Endothelial cell (in vitro differentiated cells): ENCODE data around the gene CELF5. TPM values are rescaled to one million over a fixed set of nuclear protein-coding genes. Genes with fewer than 3 reads are reported as not detected.

ENCODE experiments used
- DNase-seq: peaks from one replicate; pipeline ENCODE4 v3.0.0; 2021; ENCODE audit warnings: low spot score
- H3K27ac Mint-ChIP-seq: one replicate; pipeline ENCODE4 v1.8.0; 2021; ENCODE audit warnings: mixed read lengths, inconsistent platforms; ENCODE audit not compliant: unreplicated experiment
- H3K27me3 Mint-ChIP-seq: one replicate; pipeline ENCODE4 v1.8.0; 2021; ENCODE audit warnings: mild to moderate bottlenecking, moderate library complexity, mixed read lengths, inconsistent platforms; ENCODE audit not compliant: unreplicated experiment
- H3K36me3 Mint-ChIP-seq: one replicate; pipeline ENCODE4 v1.8.0; 2021; ENCODE audit warnings: mild to moderate bottlenecking, low read depth, mixed read lengths, inconsistent platforms; ENCODE audit not compliant: unreplicated experiment
- H3K4me1 Mint-ChIP-seq: one replicate; pipeline ENCODE4 v1.8.0; 2021; ENCODE audit warnings: mild to moderate bottlenecking, mixed read lengths, inconsistent platforms; ENCODE audit not compliant: unreplicated experiment
- H3K4me3 Mint-ChIP-seq: one replicate; pipeline ENCODE4 v1.8.0; 2021; ENCODE audit warnings: mild to moderate bottlenecking, mixed read lengths, inconsistent platforms; ENCODE audit not compliant: unreplicated experiment
- H3K9me3 Mint-ChIP-seq: one replicate; pipeline ENCODE4 v1.8.0; 2021; ENCODE audit warnings: mixed read lengths, inconsistent platforms; ENCODE audit not compliant: unreplicated experiment
- total RNA-seq: library from RNA; stranded (reverse); fragmentation: NEBNext Ultra II Directional; extraction: Animal tissue kit (Norgen Biotek cat#: 25700); gene quantifications from one replicate; pipeline ENCODE4 v1.2.1, GENCODE V29; 2021; ENCODE audit not compliant: unreplicated experiment
- TF ChIP-seq, protein P1 (sequence below): fragments of 200-600 bp; sonication (generic); IDR thresholded peaks from one replicate; pipeline ENCODE4 v1.5.0; 2021; ENCODE audit warnings: antibody characterized with exemption; ENCODE audit not compliant: unreplicated experiment

The CELF5 gene
- total RNA-seq, 1 donor from 2014 or later = 0.38 TPM

DNA sequence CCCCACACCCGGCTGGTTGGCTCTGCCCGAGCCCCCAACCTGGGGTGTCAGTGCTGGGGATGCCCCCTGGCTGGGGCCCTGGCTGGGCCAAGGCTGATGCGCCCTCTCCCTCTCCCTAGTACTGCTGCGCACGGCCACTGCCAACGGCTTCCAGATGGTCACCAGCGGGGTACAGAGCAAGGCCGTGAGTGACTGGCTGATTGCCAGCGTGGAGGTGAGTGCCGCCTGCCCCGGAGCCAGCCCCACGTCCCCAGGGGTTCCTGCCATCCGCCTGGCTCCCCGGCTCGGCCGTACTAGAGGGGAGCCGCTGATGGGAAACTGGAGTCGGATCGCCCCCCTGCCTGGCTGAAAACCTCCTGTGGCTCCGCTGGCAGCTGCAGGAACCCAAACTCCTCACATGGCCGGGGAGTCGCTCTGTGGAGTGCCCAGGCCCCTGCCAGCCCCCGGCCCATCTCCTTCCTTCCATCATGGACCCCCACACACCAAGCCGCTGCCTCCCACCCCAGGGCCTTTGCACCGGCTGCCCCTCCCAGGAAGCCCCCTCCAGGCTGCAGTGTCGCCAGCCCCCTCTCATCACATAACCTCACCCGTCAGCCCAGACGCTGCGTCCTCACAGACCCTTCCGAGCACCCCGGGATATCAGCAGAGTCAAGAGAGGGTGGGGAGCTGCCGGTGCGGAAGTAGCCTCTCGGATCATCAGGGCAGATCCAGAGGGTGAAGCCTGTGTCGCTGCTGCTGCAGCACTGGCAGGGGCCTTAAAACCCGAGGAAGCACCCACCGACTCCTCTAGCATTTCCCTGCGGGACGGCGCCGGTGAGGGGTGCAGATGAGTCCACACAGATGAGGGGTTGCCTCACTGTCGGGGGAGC lies 28.2 kb upstream of the CELF5 start:
- Mint-ChIP-seq H3K27me3 (peaks cover 2% of the 10 kb centered on the region), H3K36me3 (peaks cover 10% of the 10 kb centered on the region), H3K4me1 (no peaks in the 10 kb centered on the region), H3K27ac (no peak overlapping the region), H3K9me3 (no peaks in the 10 kb centered on the region), H3K4me3 (no peak overlapping the region)
- no peak for DNase-seq
- TF ChIP-seq, protein P1, sequence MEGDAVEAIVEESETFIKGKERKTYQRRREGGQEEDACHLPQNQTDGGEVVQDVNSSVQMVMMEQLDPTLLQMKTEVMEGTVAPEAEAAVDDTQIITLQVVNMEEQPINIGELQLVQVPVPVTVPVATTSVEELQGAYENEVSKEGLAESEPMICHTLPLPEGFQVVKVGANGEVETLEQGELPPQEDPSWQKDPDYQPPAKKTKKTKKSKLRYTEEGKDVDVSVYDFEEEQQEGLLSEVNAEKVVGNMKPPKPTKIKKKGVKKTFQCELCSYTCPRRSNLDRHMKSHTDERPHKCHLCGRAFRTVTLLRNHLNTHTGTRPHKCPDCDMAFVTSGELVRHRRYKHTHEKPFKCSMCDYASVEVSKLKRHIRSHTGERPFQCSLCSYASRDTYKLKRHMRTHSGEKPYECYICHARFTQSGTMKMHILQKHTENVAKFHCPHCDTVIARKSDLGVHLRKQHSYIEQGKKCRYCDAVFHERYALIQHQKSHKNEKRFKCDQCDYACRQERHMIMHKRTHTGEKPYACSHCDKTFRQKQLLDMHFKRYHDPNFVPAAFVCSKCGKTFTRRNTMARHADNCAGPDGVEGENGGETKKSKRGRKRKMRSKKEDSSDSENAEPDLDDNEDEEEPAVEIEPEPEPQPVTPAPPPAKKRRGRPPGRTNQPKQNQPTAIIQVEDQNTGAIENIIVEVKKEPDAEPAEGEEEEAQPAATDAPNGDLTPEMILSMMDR = no peak

DNA sequence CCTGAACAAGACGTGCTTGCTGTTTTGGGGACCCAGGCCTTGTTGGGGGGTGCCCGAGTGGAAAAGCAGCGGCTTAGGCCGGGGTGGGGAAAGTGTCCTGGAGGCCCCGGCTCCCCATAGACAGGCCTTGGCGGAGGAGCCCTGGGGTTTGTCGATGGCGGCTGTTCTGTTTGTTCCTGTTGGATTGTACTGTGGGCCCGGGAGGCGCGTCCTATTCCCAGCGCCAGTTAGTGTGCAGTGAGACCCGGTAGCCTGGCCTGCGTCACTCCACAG lies 27.6 kb upstream of the CELF5 start:
- H3K36me3 Mint-ChIP-seq = peaks cover 6% of the 10 kb centered on the region
- no peaks in the 10 kb centered on the region for H3K9me3 Mint-ChIP-seq
- TF ChIP-seq, protein P1 = no peak
- peaks cover 2% of the 10 kb centered on the region for H3K27me3 Mint-ChIP-seq
- no peak for DNase-seq
- no peaks in the 10 kb centered on the region for H3K4me1 Mint-ChIP-seq
- H3K27ac Mint-ChIP-seq = no peak overlapping the region
- H3K4me3 Mint-ChIP-seq = no peak overlapping the region

DNA sequence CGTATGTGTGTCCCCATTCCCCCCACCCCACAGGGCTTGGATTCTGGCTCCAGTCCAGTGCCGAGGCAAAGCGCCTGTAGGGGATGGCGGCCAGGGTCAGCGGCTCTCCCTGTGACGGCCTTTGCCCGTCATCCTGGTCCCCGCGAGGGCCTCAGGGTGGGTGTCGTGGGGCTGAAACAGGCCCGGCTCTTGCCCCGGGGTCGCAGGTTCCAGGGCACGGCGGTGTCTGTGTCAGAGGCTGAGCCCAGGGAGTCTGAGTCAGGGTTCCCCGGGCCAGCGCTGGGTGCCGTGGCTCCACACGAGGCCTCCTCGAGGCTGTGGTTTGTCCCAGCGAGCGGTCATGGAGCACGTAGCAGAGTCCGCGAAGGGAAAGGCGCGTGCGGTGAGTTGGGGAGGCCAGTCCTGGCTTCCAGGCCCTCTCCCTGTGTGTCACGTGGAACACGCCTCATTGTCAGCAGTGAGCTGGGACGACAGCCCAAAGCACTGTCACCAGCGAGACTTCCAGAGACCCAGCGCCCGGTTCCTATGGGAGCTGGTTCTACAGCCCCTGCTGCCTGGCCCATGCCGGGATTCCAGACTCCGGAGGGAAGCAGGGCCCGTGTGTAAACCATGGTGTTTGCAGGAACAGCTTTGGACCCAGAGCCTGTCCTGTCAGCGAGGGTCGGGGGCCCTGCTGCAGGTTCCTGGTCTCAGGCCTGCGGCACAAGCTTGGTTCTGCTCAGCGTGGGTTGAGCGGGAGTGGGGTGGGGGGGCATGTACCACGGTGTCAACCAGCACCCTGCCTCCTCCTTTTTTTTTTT lies 25.4 kb upstream of the CELF5 start:
- TF ChIP-seq, protein P1 = no peak
- Mint-ChIP-seq H3K4me1 (no peaks in the 10 kb centered on the region), H3K27ac (no peak overlapping the region), H3K9me3 (no peaks in the 10 kb centered on the region), H3K4me3 (no peak overlapping the region), H3K27me3 (peaks cover 2% of the 10 kb centered on the region), H3K36me3 (peaks cover 6% of the 10 kb centered on the region)
- no peak for DNase-seq

DNA sequence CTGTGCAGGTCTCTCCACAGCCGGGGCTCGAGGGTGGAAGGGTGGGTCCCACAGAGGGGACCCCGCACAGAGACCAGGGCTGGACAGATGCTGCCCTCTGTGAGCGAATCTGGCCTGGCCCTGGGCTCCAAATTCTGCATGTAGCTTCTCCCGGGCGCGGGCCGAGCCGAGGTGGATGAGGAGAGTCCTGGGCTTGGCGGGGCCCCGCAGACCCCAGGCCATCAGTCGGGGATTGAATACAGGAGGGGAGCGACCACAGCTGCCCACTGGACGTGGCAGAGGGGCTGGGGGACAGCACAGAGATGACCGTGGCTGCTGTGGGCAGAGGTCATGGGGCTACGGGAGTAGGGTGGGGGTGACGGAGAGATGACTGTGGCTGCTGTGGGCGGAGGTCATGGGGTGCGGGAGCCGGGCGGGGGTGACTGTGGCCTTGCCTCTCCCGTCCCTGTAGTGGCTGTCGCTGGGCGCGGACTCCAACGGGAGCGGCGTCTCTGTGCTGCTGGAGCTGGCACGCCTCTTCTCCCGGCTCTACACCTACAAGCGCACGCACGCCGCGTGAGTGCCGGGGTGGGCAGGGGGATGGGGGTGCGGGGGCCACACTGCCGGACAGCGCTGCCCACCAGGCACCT lies 23.3 kb upstream of the CELF5 start:
- Mint-ChIP-seq H3K4me3 (no peak overlapping the region), H3K27ac (no peak overlapping the region), H3K4me1 (no peaks in the 10 kb centered on the region), H3K9me3 (no peaks in the 10 kb centered on the region), H3K27me3 (no peaks in the 10 kb centered on the region), H3K36me3 (no peaks in the 10 kb centered on the region)
- TF ChIP-seq, protein P1 = no peak
- DNase-seq = no peak
